ENCODE data around the gene BCAS2.

BCAS2 gene

DNA sequence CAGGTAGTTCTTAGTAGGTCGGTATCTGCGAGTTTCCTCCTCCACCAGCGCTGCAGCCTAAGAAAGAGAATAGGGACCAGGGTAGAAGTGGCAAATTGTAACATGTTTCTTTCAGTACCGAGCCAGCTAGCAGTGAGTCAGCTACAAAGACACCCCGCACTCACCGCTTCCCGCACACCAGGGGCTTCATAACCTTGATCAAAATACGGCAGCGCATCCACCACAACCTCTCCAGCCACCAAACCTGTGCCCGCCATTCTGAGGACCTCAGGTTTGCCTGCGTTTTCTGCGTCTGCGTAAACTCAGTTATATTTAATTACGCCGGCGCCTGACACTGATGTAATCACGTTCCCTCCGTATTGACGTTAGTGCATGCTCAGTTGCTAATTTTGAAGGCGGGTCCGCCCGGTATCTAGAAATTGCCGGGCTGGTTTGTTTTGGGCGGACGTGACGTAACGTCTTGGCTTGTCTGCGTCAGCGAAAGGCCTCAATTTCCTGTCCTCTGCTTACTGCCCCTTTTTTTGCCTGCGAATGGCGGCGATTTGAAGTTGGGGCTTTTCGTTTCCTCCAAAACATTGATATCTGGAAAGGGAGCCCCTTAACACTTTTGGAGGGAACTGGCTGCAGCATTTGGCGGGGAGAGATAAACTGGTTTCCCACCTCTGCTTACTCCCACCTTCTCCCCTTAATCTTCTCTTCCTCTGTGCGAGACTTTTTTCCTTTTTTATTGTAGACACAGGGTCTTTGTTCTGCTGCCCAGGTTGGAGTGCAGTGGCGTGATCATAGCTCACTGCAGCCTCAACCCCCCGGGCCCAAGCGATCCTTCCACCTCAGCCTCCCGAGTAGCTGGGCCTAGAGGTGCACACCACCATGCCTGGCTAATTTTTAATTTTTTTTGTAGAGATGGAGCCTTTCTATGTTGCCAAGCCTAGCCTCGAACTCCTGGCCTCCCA lies at the start of gene BCAS2:
BCAS2 (minus strand) TSS at position 281 of the 953 bp plus-strand sequence; CDS start at position 257, 24 bp downstream.
- peak within 1 kb of the TSS; percentile 79 for H3K4me3 ChIP-seq (ENCODE audit: low read depth, low read length)
- peak; percentile 94 for DNase-seq (ENCODE audit: low read depth)

DNA sequence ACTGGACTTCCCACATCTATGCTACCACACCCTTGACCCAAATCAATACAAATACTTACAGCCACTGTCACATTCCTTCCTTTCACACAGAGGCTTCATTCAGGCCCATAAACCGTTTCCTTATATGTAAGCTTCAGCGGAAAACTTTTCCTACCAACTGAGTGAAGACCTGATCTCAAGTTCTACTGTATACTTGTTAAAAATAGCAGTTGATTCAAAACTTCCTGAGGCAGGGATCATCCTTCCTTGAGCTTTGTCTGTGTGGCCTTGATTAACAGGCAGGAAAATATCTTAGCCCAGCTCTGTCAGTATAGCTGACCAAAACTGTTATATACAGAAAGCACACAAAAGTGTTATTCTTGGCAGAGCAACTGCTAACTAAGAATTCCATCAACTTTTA lies 45.7 kb upstream of the BCAS2 start:
- no peak for DNase-seq (ENCODE audit: low read depth)
- no peak overlapping the region for H3K4me3 ChIP-seq (ENCODE audit: low read depth, low read length)

DNA sequence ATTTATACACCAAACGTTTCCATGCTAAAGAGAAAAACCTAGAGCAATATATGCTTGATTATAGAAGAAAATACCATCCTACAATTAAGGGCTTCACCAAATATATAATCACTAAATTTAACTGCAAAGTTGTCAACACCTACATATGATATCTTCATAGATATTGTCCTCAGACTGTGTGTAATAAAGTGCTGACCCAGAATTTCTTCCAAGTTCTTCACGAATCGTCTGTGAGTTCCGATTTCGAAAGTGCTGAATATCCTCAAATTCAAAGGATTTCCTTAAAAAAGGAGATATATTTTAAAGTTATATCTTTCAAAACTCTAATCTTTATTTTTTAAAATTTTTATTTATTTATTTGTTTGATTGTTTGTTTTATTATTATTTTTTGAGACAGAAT lies 41.9 kb upstream of the BCAS2 start:
- DNase-seq (ENCODE audit: low read depth): no peak
- H3K4me3 ChIP-seq (ENCODE audit: low read depth, low read length): no peak overlapping the region

DNA sequence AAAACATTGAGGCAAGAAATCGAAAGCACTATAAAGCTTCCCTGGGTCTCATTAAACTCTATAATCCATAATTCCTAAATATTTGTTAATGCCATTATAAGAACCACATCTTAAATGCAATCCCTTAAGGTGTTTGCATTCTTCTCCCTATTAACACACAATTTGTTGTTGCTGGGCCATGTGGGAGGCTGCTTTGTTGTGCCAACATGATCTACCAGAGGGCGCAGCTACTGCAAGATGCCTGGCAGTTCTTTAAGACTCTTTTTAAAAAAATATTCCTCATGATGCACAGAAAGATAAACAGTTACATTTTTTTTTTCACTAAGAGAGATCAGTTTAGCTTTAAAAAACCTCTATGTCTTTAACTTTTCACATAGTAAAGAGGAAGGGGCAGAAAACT lies 39.0 kb upstream of the BCAS2 start:
- H3K4me3 ChIP-seq (ENCODE audit: low read depth, low read length): no peak overlapping the region
- no peak for DNase-seq (ENCODE audit: low read depth)

DNA sequence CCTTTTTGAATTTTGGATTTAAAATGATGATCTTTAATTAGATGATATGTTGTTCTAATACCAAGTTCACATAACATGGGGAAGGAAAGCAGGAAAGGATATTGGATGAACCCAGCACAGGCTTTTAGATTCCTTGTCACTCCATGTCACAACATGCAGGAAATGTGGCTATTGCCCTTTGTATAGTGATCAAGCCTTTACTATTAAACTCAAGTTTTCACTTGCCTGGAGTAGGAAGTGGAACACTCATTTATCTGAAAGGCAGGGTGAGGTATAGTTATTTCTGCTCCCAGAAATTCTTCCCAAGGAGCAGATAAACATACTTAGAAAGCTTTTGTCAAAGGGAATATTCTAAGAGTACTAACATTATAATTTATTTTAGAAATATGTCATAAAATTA lies 37.2 kb upstream of the BCAS2 start:
- no peak for DNase-seq (ENCODE audit: low read depth)

DNA sequence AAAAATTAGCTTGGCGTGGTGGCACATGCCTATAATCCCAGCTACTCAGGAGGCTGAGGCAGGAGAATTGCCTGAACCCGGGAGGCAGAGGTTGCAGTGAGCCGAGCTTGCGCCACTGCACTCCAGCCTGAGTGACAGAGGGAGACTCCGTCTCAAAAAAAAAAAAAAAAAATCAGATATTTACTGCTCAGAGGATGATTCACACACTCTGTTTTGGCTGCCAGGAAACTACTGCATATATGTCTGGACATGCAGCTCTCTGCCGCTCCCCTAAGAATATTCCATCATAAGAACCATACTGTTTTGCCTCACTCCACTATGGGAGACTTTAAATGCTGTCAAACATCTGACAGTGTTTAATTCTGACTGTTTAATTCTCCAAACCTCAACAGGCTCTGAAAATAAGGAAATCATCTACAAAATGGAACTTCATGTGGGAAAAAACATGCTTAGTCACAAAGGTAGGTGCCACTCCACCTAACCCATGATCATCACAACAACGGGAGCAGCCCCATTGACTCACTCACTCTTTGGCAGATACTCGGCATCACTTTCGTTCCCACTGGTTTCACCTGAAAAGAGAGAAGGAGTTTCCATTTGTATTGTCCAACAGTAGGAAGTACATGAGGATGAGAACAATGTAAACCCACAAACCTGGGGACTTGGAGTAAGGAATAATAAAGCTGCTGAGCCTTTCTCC lies 29.3 kb upstream of the BCAS2 start:
- H3K4me3 ChIP-seq (ENCODE audit: low read depth, low read length): no peak overlapping the region
- DNase-seq (ENCODE audit: low read depth): peak; percentile 30

More for the DNA sequence above, 37.2 kb upstream of the BCAS2 start:
- H3K4me3 ChIP-seq (ENCODE audit: low read depth, low read length): no peak overlapping the region

DNA sequence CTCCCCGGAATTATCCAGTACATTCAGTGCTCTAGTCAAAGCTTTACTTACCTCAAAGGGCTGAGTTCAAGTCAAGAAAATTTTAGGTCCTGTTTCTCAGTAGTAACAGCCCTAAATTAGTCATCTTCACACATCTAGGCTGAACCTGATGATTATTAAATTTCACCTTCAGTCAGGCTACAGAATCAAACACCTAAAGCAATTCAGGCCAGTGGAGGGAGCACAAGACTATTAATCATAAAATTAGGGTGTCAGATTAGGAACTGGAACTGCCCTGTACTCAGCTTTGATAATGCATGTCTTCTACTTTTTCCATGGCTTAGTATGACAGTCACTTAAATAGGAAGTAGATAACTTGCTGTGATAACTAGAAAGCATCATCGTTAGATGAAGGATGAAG lies 28.4 kb upstream of the BCAS2 start:
- no peak for DNase-seq (ENCODE audit: low read depth)
- H3K4me3 ChIP-seq (ENCODE audit: low read depth, low read length): no peak overlapping the region

DNA sequence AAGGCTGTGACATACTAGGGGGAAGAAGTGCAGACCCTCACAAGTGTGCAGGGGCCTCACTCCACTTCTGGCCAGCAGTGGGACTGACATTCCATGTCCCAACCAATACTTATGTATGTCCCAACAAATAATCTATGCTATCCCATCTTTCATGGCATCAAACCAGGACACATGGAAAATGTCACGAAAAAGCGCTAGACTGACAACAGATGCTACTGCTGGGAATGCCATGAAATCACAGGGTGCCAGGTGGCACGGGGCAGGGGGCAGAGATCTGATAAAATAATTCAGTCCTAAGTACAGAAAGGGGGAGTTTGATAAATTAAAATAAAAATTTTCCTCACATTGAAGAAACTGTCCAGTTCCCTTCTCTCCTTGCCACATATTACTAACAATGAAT lies 27.6 kb upstream of the BCAS2 start:
- DNase-seq (ENCODE audit: low read depth): no peak

DNA sequence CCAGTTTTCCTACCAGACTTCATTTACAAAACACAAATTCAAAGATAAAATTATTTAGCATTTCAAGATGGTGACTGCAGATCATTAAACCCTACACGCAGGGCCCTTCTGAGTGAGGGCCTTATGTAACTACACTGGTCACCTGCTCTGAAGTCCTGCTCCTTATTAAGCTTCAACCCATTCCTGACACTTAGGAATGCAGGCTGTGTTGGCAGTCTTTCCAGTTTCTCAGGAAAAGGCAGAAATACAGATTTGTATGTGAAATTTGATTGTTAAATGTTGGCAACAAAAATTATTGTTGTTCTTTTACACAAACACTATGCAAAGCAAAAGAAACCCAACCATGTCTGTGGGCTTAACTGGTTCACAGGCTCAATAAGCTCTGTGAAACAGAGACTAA lies 25.8 kb upstream of the BCAS2 start:
- no peak overlapping the region for H3K4me3 ChIP-seq (ENCODE audit: low read depth, low read length)
- DNase-seq (ENCODE audit: low read depth): no peak

More for the DNA sequence above, 27.6 kb upstream of the BCAS2 start:
- H3K4me3 ChIP-seq (ENCODE audit: low read depth, low read length): no peak overlapping the region

DNA sequence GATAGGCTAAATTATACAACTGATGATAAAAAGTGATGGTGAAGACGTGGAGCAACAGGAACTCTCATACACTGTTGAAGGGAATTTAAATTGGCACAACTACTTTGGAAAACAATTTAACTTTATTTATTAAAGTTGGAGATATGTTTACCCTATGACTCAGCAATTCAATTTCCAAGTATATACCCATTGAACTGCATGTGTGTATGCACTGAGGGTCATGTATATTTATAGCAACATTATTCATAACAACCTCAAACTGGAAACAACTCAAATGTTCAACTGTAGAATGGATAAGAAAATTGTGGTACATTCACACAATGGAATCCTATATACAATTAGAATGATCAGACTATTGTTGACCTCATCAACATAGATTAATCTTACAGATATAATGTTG lies 16.5 kb upstream of the BCAS2 start:
- H3K4me3 ChIP-seq (ENCODE audit: low read depth, low read length): no peak overlapping the region
- DNase-seq (ENCODE audit: low read depth): no peak

DNA sequence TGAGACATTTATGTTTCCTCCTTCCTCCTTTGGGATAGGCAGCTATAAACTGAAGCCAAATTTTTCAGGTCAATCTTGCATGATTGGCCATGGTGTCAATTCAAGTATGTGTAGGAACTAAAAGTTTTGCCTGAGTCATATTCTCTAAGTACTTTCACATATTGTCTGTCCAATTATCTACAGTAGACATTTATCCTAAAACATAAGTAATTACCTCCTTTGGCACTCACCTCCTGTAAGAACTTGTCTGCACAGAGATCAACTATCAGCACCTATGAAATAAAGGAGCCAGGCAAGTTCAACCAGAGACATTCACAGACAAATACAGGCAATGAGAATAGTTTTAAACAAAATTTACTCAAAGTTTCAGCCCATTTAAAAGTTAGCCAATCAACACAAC lies 14.2 kb upstream of the BCAS2 start:
- H3K4me3 ChIP-seq (ENCODE audit: low read depth, low read length): no peak overlapping the region
- DNase-seq (ENCODE audit: low read depth): no peak

DNA sequence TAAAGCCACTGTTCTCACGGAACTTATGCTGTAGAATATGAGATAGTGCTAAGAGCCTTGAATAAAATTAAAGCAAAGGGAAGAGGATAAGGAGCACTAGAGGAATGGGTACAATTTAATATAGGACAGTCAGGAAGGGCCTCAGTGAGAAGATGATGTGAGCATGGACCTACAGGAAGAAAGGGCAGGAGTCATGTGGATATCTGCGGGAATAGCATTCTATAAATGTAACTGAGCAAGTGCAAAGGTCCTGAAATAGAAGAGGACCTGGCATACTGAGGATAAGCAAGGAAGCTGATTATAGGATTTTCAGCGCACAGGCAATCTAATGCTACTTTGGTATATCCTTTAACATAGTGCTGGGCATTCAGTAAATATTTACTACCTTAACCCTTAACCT lies 12.6 kb upstream of the BCAS2 start:
- H3K4me3 ChIP-seq (ENCODE audit: low read depth, low read length): no peak overlapping the region
- no peak for DNase-seq (ENCODE audit: low read depth)

DNA sequence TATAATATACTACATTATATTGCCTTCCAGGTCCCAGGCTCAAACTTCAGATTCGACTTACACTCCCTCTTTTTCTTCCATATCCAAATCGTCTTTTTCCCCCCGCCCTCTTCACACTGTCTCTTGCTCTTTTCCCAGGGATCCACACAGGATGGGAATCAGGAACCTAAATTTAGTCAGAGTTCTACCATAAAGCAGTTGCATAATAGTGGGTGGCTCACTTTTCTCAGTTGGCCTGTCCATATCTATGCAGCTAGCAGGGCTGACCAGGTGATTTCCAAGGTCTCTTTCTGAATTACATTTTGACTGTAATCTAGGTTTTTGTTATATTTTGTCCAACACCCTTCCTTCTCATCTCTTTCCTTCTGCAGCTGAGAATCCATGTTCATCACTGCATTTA lies 7.7 kb upstream of the BCAS2 start:
- DNase-seq (ENCODE audit: low read depth): no peak

DNA sequence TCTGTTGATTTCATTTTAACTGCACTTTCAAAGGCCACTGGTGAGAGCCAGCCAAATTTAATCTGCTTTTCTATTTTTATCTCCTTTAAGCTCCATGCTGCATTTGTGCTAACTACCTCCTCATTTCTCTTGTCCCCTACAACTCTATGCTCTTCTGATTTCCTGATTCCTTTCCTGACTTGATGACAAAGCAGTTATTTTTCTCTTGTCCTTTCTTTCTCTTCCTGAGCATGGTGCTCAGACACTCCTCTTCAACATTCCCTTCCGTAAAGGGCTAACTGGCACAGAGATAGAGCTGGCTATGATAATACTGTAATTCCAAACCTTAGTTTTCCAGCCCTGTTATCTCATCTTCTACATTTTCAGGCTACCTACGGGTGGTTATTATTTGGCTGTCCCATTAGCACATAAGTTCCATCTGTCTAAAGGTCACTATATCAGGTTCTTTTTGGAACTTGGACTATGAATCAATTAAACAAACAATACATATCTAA lies 6.8 kb upstream of the BCAS2 start:
- H3K4me3 ChIP-seq (ENCODE audit: low read depth, low read length): no peak overlapping the region
- no peak for DNase-seq (ENCODE audit: low read depth)

More for the DNA sequence above, 7.7 kb upstream of the BCAS2 start:
- H3K4me3 ChIP-seq (ENCODE audit: low read depth, low read length): no peak overlapping the region

DNA sequence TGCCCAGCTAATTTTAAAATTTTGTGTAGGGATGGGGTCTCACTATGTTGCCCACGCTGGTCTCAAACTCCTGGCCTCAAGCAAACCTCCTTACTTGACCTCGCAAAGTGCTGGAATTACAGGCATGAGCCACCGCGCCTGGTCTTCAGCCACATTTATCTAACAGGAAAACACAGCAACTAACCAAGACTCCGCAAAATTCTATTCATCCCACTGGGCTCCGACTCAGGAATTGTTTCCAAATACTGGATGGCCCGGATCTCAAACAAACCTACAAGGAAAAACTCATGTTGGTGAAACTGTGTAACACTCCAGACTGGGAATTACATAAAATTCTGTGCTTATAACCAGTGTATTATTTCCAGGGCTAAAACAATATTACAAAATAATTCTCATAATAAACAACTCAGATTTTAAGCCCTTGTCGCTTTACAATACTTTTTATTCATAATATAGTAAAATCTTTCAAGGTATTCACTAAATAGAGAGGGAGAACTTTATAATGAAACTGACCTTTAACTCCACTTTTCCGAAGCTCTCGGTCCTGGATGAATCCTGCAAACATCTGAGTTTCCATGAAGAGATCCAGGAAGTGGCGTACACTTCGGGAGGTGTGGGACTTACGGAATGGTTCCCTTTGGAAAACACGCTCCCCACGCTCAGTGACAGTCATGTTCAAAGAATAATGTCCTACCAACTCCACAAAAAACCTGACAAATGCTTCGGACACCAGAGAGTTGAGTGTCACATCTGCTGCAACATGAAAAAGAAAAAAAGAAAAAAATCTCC lies 6.0 kb upstream of the BCAS2 start:
- no peak overlapping the region for H3K4me3 ChIP-seq (ENCODE audit: low read depth, low read length)
- no peak for DNase-seq (ENCODE audit: low read depth)

DNA sequence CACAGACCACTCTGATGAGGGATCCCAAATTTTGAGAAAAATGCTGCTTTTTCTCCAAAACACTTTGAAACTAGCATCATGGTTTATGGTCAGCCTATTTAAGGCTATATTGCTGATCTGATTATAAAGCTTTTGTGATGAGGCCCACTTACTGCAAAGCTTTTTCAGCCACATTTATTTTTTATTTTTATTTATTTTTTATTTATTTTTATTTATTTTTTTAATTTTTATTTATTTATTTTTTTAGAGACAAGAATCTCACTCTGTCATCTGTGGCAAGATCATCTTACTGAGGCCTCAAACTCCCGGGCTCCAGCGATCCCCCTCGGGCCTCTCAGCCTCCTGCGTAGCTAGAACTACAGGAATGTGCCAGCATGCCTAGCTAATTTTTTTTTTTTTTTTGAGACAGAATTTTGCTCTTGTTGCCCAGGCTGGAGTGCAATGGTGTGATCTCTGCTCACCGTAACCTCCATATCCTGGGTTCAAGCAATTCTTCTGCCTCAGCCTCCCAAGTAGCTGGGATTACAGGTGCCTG lies 5.2 kb upstream of the BCAS2 start:
- DNase-seq (ENCODE audit: low read depth): no peak

DNA sequence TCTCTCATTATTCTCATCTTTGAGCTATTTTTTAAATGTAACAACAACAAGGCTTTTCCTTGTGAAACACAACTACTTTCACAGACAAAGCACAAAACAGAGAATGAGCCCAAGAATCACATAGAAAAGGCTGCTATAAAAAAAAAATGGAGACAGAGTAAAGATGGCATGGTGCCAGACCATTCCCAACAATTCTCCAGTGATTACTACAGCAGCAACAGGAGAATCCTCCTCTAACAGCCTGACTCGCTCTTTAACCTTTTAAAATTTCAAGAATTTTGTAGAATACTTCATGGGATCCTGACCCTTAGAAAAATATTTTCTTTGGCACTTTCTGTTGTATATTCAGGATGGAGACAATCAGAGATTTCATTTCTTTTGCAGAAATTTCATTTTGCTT lies 3.8 kb upstream of the BCAS2 start:
- DNase-seq (ENCODE audit: low read depth): peak; percentile 13
- H3K4me3 ChIP-seq (ENCODE audit: low read depth, low read length): no peak overlapping the region

More for the DNA sequence above, 5.2 kb upstream of the BCAS2 start:
- no peak overlapping the region for H3K4me3 ChIP-seq (ENCODE audit: low read depth, low read length)

DNA sequence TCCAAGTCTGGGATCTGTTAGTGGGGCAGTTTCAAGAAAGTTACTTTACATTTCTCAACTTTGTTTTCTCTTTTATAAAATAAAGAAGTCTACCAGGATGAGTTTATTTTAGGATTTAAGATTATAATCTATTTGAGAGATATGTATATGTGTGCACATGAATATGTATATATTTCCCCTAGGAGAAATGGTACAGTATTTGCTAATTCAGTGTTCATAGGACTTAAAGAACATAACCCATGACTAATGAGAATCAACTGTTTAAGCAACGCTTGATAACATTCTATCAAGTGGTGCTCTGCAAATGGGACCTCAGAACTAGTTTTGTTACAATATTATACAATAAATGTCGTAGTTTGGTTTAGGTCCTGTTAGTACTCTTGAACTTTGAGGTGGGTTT lies 7.0 kb downstream of the BCAS2 start:
- H3K4me3 ChIP-seq (ENCODE audit: low read depth, low read length): no peak overlapping the region
- DNase-seq (ENCODE audit: low read depth): no peak

DNA sequence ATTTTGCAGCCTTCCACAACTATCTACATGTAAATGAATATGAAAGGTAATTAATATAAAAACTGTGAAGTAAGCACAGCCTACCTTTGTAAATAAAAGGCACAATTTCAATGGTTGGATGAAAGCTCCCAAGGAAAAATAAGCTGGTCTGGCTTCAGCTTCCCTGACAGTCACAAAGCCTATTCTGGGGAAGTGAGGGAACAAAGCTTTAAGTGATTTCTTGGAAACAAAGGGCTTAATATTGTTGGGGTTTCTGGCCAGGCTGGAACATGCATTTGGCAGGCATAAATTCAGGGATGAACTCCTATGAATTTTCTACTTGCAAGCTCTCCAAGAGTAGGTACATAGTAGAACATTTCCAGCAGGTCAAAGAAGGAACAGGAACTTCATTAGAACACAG lies 17.3 kb downstream of the BCAS2 start:
- DNase-seq (ENCODE audit: low read depth): no peak
- no peak overlapping the region for H3K4me3 ChIP-seq (ENCODE audit: low read depth, low read length)

Data from skeletal muscle cell (primary cell).